Fibroblast of lung (primary cell): ENCODE results near the gene STX8. TPM values are rescaled to one million over a fixed set of nuclear protein-coding genes. Genes with fewer than 3 reads are reported as not detected.

Experiments
- DNase-seq, 2 donors: peaks; one replicate each; pipeline versions ENCODE4 v3.0.0 to v3.0.0-alpha.2; 2010; ENCODE audit warnings: low read depth in 2 of 2
- H2AFZ ChIP-seq: 2 replicates; pipeline ENCODE4 v1.5.1; 2012; ENCODE audit warnings: low read length, control low read depth, inconsistent platforms
- H3K27ac ChIP-seq: 2 replicates; pipeline ENCODE4 v1.5.1; 2011; ENCODE audit warnings: low read length, control low read depth; ENCODE audit not compliant: insufficient read depth
- H3K27me3 ChIP-seq: 2 replicates; pipeline ENCODE4 v1.5.1; 2011; ENCODE audit warnings: mild to moderate bottlenecking, low read length; ENCODE audit not compliant: control insufficient read depth, insufficient read depth
- H3K36me3 ChIP-seq: 2 replicates; pipeline ENCODE4 v1.5.1; 2011; ENCODE audit warnings: low read length; ENCODE audit not compliant: control insufficient read depth, insufficient read depth
- H3K4me1 ChIP-seq: 2 replicates; pipeline ENCODE4 v1.5.1; 2011; ENCODE audit warnings: low read length; ENCODE audit not compliant: control insufficient read depth, insufficient read depth; ENCODE audit errors: extremely low read depth
- H3K4me2 ChIP-seq: 2 replicates; pipeline ENCODE4 v1.5.1; 2011; ENCODE audit warnings: low read length, control low read depth; ENCODE audit not compliant: insufficient read depth; ENCODE audit errors: extremely low read depth
- H3K4me3 ChIP-seq, 4 experiments: fragments of 200-600 bp in 1 of 4; sonication (generic) in 1 of 4; replicated peaks in 1 of 4; 2 replicates each; pipeline ENCODE4 v1.5.1; 2011 to 2016; ENCODE audit warnings: low read length in 4 of 4, low read depth in 3 of 4, mild to moderate bottlenecking in 3 of 4, control low read depth in 2 of 4, inconsistent platforms in 1 of 4, mixed read lengths in 1 of 4; ENCODE audit not compliant: insufficient read depth in 1 of 4; ENCODE audit errors: control extremely low read depth in 1 of 4
- H3K79me2 ChIP-seq: 2 replicates; pipeline ENCODE4 v1.5.1; 2012; ENCODE audit warnings: mild to moderate bottlenecking, low read length, inconsistent platforms; ENCODE audit not compliant: control insufficient read depth, insufficient read depth
- H3K9ac ChIP-seq: 2 replicates; pipeline ENCODE4 v1.5.1; 2011; ENCODE audit warnings: mild to moderate bottlenecking, low read length, control low read depth; ENCODE audit not compliant: insufficient read depth
- H3K9me3 ChIP-seq: 2 replicates; pipeline ENCODE4 v1.5.1; 2012; ENCODE audit warnings: low read depth, low read length; ENCODE audit not compliant: control insufficient read depth, insufficient read depth
- H4K20me1 ChIP-seq: 2 replicates; pipeline ENCODE4 v1.5.1; 2011; ENCODE audit warnings: low read length; ENCODE audit not compliant: control insufficient read depth, insufficient read depth; ENCODE audit errors: extremely low read depth
- EZH2 ChIP-seq: IDR thresholded peaks from 2 replicates; pipeline ENCODE4 v1.5.1; 2012; ENCODE audit warnings: low read length, control low read depth, mild to moderate bottlenecking; ENCODE audit errors: missing control alignments
- polyA plus RNA-seq, 2 donors: library from polyadenylated mRNA; depleted of rRNA in 1 of 2; stranded (reverse) in 1 of 2; unstranded in 1 of 2; fragments of >200 nt; gene quantifications; 2 replicates each; pipeline ENCODE4 v1.2.1, GENCODE V29; 2011 to 2012; ENCODE audit warnings: missing spikeins in 1 of 2
- total RNA-seq: library from RNA; depleted of rRNA; stranded (reverse); fragments of >200 nt; gene quantifications from 2 replicates; pipeline ENCODE4 v1.2.1, GENCODE V29; 2014
- TF ChIP-seq, protein P1 (sequence below), 2 donors: IDR thresholded peaks in 1 of 2; conservative IDR thresholded peaks in 1 of 2; 1 replicate in 1 of 2; 2 replicates in 1 of 2; pipeline ENCODE4 v1.5.1; 2011 to 2012; ENCODE audit warnings: low read length in 2 of 2, control low read depth in 1 of 2, inconsistent platforms in 1 of 2, low read depth in 1 of 2, mild to moderate bottlenecking in 1 of 2

The STX8 gene
- total and polyA plus RNA-seq, 2 donors (not counting 1 experiment from before 2014, with no cell fraction given), result 84.7 to 128 TPM

DNA sequence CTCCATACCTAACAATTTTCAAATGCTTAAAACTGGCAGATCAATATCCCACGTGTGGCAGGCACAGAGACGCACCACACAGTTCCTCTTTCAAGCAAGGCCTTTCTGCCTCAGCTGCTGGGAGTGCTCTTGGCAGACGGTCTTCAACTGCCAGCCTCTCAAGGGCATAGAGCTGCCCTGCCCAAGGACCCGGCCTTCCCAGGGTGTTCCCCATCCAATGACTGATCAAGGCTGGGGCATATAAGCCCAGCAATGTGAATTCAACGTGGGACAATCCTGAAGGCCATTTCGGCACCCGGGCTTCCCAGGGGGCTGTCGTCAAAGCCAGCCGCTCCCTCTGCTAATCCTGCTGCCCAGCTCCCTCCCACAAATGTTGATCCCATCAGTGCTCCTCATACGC, 107.1 kb downstream of the STX8 start:
- no peaks in the 10 kb centered on the region for H3K27me3 ChIP-seq
- no peak for DNase-seq

DNA sequence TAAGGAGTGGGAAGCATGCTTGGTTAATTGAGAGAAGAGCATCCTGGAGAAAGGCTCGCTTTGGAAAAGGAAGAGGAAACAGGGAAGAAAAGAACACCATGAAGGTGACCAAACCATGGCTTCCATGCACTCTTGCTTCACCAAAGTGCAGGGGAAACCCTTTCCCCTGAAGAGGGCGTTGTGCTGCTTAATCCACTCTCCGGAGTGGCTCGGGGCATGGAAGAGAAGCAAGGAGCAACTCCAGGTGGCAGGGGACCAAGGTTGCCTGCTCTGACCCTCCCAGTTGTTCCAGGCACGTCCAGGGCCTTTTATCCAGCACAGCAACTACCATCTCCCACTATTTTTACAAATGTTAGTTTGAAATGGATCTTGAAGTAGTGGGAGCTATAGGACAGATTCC, 108.1 kb downstream of the STX8 start:
- no peaks in the 10 kb centered on the region for H3K79me2 ChIP-seq
- TF ChIP-seq, protein P1, sequence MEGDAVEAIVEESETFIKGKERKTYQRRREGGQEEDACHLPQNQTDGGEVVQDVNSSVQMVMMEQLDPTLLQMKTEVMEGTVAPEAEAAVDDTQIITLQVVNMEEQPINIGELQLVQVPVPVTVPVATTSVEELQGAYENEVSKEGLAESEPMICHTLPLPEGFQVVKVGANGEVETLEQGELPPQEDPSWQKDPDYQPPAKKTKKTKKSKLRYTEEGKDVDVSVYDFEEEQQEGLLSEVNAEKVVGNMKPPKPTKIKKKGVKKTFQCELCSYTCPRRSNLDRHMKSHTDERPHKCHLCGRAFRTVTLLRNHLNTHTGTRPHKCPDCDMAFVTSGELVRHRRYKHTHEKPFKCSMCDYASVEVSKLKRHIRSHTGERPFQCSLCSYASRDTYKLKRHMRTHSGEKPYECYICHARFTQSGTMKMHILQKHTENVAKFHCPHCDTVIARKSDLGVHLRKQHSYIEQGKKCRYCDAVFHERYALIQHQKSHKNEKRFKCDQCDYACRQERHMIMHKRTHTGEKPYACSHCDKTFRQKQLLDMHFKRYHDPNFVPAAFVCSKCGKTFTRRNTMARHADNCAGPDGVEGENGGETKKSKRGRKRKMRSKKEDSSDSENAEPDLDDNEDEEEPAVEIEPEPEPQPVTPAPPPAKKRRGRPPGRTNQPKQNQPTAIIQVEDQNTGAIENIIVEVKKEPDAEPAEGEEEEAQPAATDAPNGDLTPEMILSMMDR (conservative IDR thresholded peaks at IDR 0.05 in 1 of 2, IDR thresholded peaks at IDR 0.05 in 1 of 2; ENCODE audit: low read depth in 1 of 2, low read length in 2 of 2), result no peak
- TF ChIP-seq EZH2, result no peak
- H3K4me2 ChIP-seq, result no peak overlapping the region
- no peaks in the 10 kb centered on the region for H4K20me1 ChIP-seq
- H2AFZ ChIP-seq, result no peak overlapping the region
- no peak overlapping the region for H3K9ac ChIP-seq
- H3K4me3 ChIP-seq, result no peak overlapping the region
- H3K36me3 ChIP-seq, result no peaks in the 10 kb centered on the region
- no peak for DNase-seq
- H3K4me1 ChIP-seq, result peaks cover 3% of the 10 kb centered on the region
- no peak overlapping the region for H3K27ac ChIP-seq
- H3K9me3 ChIP-seq, result no peaks in the 10 kb centered on the region
- H3K27me3 ChIP-seq, result no peaks in the 10 kb centered on the region

More for the DNA sequence above, 107.1 kb downstream of the STX8 start:
- Histone ChIP-seq H2AFZ (no peak overlapping the region), H3K36me3 (no peaks in the 10 kb centered on the region), H3K9me3 (no peaks in the 10 kb centered on the region), H3K4me1 (peaks cover 4% of the 10 kb centered on the region), H3K4me2 (no peak overlapping the region), H3K4me3 (no peak overlapping the region), H3K79me2 (no peaks in the 10 kb centered on the region), H3K9ac (no peak overlapping the region), H4K20me1 (no peaks in the 10 kb centered on the region), H3K27ac (no peak overlapping the region)
- TF ChIP-seq, protein P1 (conservative IDR thresholded peaks at IDR 0.05 in 1 of 2, IDR thresholded peaks at IDR 0.05 in 1 of 2; ENCODE audit: low read depth in 1 of 2, low read length in 2 of 2), result no peak
- no peak for TF ChIP-seq EZH2

DNA sequence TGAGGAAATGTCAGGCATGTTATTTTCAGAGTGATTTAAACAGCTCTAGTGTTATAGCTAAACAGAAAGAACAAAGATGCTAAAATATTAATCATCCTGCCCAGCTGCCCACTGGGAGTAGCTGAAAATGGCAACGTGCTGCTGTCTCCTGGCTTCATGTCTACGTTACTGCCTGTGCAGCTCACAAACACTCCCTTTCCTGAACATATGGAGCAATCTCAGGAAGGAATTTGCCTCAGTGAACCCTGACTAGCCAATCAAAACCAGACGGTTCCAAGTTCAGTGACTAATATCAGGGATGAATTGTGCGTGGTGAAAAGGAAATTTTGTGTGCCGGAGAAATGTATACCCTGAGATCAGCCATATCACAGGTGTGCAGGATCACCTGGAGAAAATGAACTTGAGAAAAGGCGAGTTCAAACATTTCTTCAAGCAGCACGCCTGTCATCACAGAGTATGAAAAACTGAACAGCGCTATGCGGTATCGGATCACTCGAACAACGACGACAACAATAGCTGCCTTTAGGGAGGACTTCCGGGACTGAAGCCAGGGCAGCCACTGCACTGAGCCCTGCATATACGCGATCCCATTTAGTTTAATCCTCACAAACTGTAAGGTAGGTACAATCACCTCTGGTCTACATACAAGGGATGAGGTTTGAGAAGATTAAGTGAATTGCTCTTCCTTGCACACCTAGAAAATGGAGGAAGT, 110.3 kb downstream of the STX8 start:
- Histone ChIP-seq H3K4me2 (no peak overlapping the region), H3K4me3 (no peak overlapping the region), H3K9ac (no peak overlapping the region), H4K20me1 (no peaks in the 10 kb centered on the region), H3K9me3 (no peaks in the 10 kb centered on the region), H3K27me3 (no peaks in the 10 kb centered on the region), H3K36me3 (no peaks in the 10 kb centered on the region), H3K4me1 (no peaks in the 10 kb centered on the region), H3K27ac (no peak overlapping the region), H3K79me2 (no peaks in the 10 kb centered on the region), H2AFZ (no peak overlapping the region)
- TF ChIP-seq, protein P1 (conservative IDR thresholded peaks at IDR 0.05 in 1 of 2, IDR thresholded peaks at IDR 0.05 in 1 of 2; ENCODE audit: low read depth in 1 of 2, low read length in 2 of 2), result peak in 1 of 2 donors; percentile 15
- TF ChIP-seq EZH2, result no peak
- DNase-seq, result peak; percentile 71 to 84
